IPS-18a (cell line): ENCODE measurements around the gene MLKL.
"Not testable (repeated sequence)": the region's sequence is repeated elsewhere in the genome, so short reads cannot be mapped to it uniquely, and the experiment has no call there.

Experiments
- H3K27ac ChIP-seq: one replicate; pipeline ENCODE4 v1.5.1; 2013; ENCODE audit warnings: low read length
- H3K27me3 ChIP-seq: one replicate; pipeline ENCODE4 v1.6.1; 2013; ENCODE audit warnings: mild to moderate bottlenecking, low read length; ENCODE audit not compliant: control insufficient read depth, insufficient read depth
- H3K36me3 ChIP-seq: one replicate; pipeline ENCODE4 v1.6.1; 2013; ENCODE audit warnings: low read depth, low read length; ENCODE audit not compliant: control insufficient read depth
- H3K4me1 ChIP-seq: one replicate; pipeline ENCODE4 v1.6.1; 2013; ENCODE audit warnings: low read depth, low read length; ENCODE audit not compliant: control insufficient read depth
- H3K4me3 ChIP-seq: one replicate; pipeline ENCODE4 v1.5.1; 2013; ENCODE audit warnings: low read length
- H3K9ac ChIP-seq: one replicate; pipeline ENCODE4 v1.6.1; 2013; ENCODE audit warnings: mild to moderate bottlenecking, low read length, moderate library complexity
- H3K9me3 ChIP-seq: one replicate; pipeline ENCODE4 v1.6.1; 2013; ENCODE audit warnings: low read depth, low read length; ENCODE audit not compliant: control insufficient read depth

Gene MLKL

DNA sequence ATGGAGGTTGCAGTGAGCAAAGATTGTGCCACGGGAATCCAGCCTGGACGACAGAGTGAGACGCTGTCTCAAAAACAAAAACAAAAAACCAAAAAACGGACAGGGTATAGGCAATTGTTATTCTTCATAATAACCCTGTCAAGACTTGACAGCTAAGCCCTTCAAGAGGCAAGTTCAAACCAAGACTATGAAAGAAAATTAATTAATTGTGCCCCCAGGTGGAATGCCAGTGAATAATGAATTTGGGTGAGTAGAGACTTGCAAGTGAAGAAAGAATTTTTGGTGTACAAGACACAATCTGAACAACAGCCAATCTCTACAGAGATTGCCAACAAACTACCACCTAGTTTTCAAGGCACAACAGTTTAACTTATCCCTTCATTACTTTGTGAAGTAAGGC lies 40.3 kb downstream of the MLKL start:
- H3K27me3 ChIP-seq: no peaks in the 10 kb centered on the region
- H3K27ac ChIP-seq: no peak overlapping the region
- no peaks in the 10 kb centered on the region for H3K4me1 ChIP-seq

GRCh38 chr16:74659041-74659440 lies 41.6 kb downstream of the MLKL start:
- Histone ChIP-seq H3K27ac (no peak overlapping the region), H3K9ac (no peak overlapping the region), H3K4me3 (no peak overlapping the region), H3K36me3 (peaks cover 89% of the 10 kb centered on the region), H3K27me3 (no peaks in the 10 kb centered on the region), H3K9me3 (no peaks in the 10 kb centered on the region), H3K4me1 (no peaks in the 10 kb centered on the region)

More for the DNA sequence above, 40.3 kb downstream of the MLKL start:
- H3K9ac ChIP-seq: no peak overlapping the region
- H3K9me3 ChIP-seq: no peaks in the 10 kb centered on the region
- H3K4me3 ChIP-seq: no peak overlapping the region
- peaks cover 91% of the 10 kb centered on the region for H3K36me3 ChIP-seq

- Histone ChIP-seq H3K27me3 (no peaks in the 10 kb centered on the region), H3K4me3 (no peak overlapping the region), H3K9me3 (no peaks in the 10 kb centered on the region), H3K36me3 (peaks cover 85% of the 10 kb centered on the region), H3K4me1 (no peaks in the 10 kb centered on the region), H3K9ac (no peak overlapping the region), H3K27ac (no peak overlapping the region)
Measured at GRCh38 chr16:74657870-74658642, 42.6 kb downstream of the MLKL start.

DNA sequence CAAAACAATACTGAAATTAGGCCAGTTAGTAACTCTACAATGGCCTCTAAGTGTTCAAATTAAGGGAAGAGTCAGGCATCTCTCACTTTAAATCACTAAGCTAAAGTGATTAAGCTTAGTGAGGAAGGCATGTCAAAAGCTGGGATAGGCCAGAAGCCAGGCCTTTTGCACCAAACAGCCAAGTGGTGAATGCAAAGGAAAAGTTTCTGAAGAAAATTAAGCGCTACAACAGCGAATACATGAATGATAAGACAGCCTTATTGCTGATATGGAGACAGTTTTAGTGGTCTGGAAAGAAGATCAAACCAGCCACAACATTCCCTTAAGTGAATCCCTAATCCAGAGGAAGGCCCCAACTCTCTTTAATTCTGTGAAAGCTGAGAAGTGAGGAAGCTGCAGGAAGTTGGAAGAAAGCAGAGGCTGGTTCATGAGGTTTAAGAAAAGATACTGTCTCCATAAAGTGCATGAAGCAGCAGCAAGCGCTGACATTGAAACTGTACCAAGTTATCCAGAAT lies 46.1 kb downstream of the MLKL start:
- H3K9me3 ChIP-seq: no peaks in the 10 kb centered on the region
- no peak overlapping the region for H3K4me3 ChIP-seq
- H3K36me3 ChIP-seq: peaks cover 82% of the 10 kb centered on the region
- H3K4me1 ChIP-seq: no peaks in the 10 kb centered on the region
- H3K9ac ChIP-seq: no peak overlapping the region
- H3K27me3 ChIP-seq: no peaks in the 10 kb centered on the region
- no peak overlapping the region for H3K27ac ChIP-seq

- not testable (repeated sequence) for H3K9me3 ChIP-seq, H3K9ac ChIP-seq, H3K4me1 ChIP-seq, H3K4me3 ChIP-seq, H3K27me3 ChIP-seq, H3K27ac ChIP-seq
- H3K36me3 ChIP-seq: peaks cover 82% of the 10 kb centered on the region
Measured at GRCh38 chr16:74652883-74653282, 47.8 kb downstream of the MLKL start.

DNA sequence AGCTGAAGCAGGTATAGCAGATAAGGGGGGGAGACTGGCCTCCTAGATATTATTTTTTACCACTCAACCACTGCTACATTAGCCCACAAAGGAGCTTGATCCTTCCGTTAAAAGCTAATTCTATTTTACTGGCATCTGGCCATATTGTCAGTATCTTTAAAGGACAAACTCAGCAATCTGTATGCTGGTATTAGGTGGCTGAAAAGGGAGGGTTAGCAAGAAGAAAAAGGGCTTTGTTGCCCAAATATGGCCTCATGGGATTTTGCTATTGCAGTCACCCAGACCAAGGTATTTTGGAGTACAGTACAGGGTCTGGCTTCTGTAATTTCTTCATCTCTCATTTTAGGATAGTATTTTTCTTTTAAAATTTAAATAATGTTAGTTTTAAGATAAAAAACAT lies 48.4 kb downstream of the MLKL start:
- Histone ChIP-seq H3K27ac (no peak overlapping the region), H3K4me1 (no peaks in the 10 kb centered on the region), H3K4me3 (no peak overlapping the region), H3K36me3 (peaks cover 84% of the 10 kb centered on the region), H3K9ac (no peak overlapping the region), H3K27me3 (no peaks in the 10 kb centered on the region), H3K9me3 (no peaks in the 10 kb centered on the region)

DNA sequence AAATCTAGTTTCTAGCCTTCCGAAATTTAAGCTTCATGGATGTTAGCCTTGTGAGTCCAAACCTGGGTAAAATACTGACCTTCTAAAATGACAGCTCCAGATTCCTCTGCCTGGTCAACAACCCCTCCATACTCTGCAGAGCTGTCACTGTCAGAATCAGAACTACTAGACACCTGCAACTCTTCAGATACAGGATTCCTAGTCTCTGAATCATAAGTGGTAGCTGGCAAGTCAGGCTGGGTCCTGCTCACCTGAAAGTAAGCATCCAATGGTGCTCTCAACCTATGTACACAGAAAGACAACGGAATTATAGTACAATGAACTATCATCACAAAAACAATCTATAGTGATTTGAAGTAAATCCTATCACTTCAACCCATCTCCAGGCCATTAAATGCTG lies 48.8 kb downstream of the MLKL start:
- H3K4me3 ChIP-seq: no peak overlapping the region
- H3K9me3 ChIP-seq: no peaks in the 10 kb centered on the region
- H3K4me1 ChIP-seq: no peaks in the 10 kb centered on the region
- no peaks in the 10 kb centered on the region for H3K27me3 ChIP-seq
- H3K27ac ChIP-seq: no peak overlapping the region
- peaks cover 84% of the 10 kb centered on the region for H3K36me3 ChIP-seq
- H3K9ac ChIP-seq: no peak overlapping the region

DNA sequence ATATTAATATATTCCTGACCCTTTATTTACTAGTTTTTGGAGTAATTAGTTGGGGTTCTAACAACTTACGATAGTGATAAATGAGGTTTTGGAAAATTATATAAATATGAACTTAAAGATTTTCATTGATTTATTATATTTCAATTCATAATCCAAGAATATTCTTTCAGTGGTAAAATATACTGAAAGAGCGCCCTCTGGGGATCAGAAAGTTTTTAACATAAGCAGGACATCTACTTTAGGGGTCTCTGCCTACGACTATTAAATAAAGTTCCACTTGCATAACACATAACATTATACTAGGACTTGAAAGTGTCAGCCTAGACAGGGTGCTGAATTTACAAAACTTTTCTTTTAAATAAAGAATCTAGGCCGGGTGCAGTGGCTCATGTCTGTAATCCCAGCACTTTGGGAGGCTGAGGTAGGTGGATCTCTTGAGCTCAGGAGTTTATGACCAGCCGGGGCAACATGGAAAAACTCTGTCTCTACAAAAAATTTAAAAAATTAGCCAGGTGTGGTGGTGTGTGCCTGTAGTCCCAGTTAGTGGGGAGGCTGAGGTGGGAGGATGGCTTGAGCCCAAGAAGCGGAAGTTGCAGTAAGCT lies 49.6 kb downstream of the MLKL start:
- no peaks in the 10 kb centered on the region for H3K4me1 ChIP-seq
- no peaks in the 10 kb centered on the region for H3K27me3 ChIP-seq
- no peaks in the 10 kb centered on the region for H3K9me3 ChIP-seq
- no peak overlapping the region for H3K27ac ChIP-seq
- H3K9ac ChIP-seq: no peak overlapping the region
- no peak overlapping the region for H3K4me3 ChIP-seq
- H3K36me3 ChIP-seq: peaks cover 85% of the 10 kb centered on the region

GRCh38 chr16:74649839-74650504 lies 50.7 kb downstream of the MLKL start:
- no peaks in the 10 kb centered on the region for H3K27me3 ChIP-seq
- H3K4me3 ChIP-seq: no peak overlapping the region
- H3K9me3 ChIP-seq: no peaks in the 10 kb centered on the region
- H3K36me3 ChIP-seq: peaks cover 84% of the 10 kb centered on the region
- no peaks in the 10 kb centered on the region for H3K4me1 ChIP-seq
- no peak overlapping the region for H3K9ac ChIP-seq
- no peak overlapping the region for H3K27ac ChIP-seq

GRCh38 chr16:74641969-74642368 lies 58.7 kb downstream of the MLKL start:
- no peaks in the 10 kb centered on the region for H3K4me1 ChIP-seq
- no peak overlapping the region for H3K27ac ChIP-seq
- no peak overlapping the region for H3K9ac ChIP-seq
- H3K9me3 ChIP-seq: no peaks in the 10 kb centered on the region
- H3K27me3 ChIP-seq: no peaks in the 10 kb centered on the region
- no peak overlapping the region for H3K4me3 ChIP-seq
- peaks cover 81% of the 10 kb centered on the region for H3K36me3 ChIP-seq

- no peaks in the 10 kb centered on the region for H3K9me3 ChIP-seq
- H3K36me3 ChIP-seq: peaks cover 80% of the 10 kb centered on the region
- H3K4me1 ChIP-seq: no peaks in the 10 kb centered on the region
- no peaks in the 10 kb centered on the region for H3K27me3 ChIP-seq
- H3K9ac ChIP-seq: no peak overlapping the region
- H3K27ac ChIP-seq: no peak overlapping the region
- H3K4me3 ChIP-seq: no peak overlapping the region
Measured at GRCh38 chr16:74637742-74638453, 62.8 kb downstream of the MLKL start.
